Measurements from ENCODE around the gene TFDP2.
A peak's percentile ranks its signal among the peaks of the same experiment; 100 is the strongest.

TFDP2 gene

GRCh38 chr3:142148792-142149672 lies at the start of gene TFDP2:
TFDP2 (minus strand) TSS chr3:142149544; CDS start chr3:142101749, 47,795 bp downstream.
- H3K27me3 ChIP-seq (ENCODE audit: insufficient read depth, low read length, poor library complexity, severe bottlenecking) = no peaks in the 10 kb centered on the region
- peak within 1 kb of the TSS; percentile 77 for H3K9ac ChIP-seq (ENCODE audit: low read depth, low read length, poor library complexity, severe bottlenecking)
- H3F3A ChIP-seq (ENCODE audit: low read depth) = no peaks in the 10 kb centered on the region
- peak within 1 kb of the TSS; percentile 86 for H2AFZ ChIP-seq (ENCODE audit: low read length)
- H3K4me1 ChIP-seq (ENCODE audit: insufficient read depth, low read length, poor library complexity, severe bottlenecking) = peaks cover 33% of the 10 kb centered on the region
- peaks cover 3% of the 10 kb centered on the region for H4K20me1 ChIP-seq (ENCODE audit: insufficient read depth, low read length, poor library complexity, severe bottlenecking)
- peak within 1 kb of the TSS; percentile 82 for H3K4me3 ChIP-seq (ENCODE audit: low read length, poor library complexity, severe bottlenecking)
- TF ChIP-seq CTCF (conservative IDR thresholded peaks at IDR 0.05; ENCODE audit: low read length) (no peak), EZH2phosphoT487 (IDR thresholded peaks at IDR 0.05; ENCODE audit: borderline replicate concordance) (no peak)
- H3K79me2 ChIP-seq (ENCODE audit: insufficient read depth, low read length) = peaks cover 44% of the 10 kb centered on the region
- H3K36me3 ChIP-seq (ENCODE audit: insufficient read depth, low read length) = no peaks in the 10 kb centered on the region
- H3K4me2 ChIP-seq (ENCODE audit: low read depth, low read length, poor library complexity, severe bottlenecking) = peak within 1 kb of the TSS; percentile 86
- H3K9me2 ChIP-seq (replicated peaks; ENCODE audit: low read depth, low read length) = no peaks in the 10 kb centered on the region
- no peaks in the 10 kb centered on the region for H3K9me3 ChIP-seq (ENCODE audit: insufficient read depth, low read depth, low read length)

GRCh38 chr3:142188846-142189245 lies 39.5 kb upstream of the TFDP2 start:
- H3K4me1 ChIP-seq (ENCODE audit: insufficient read depth, low read length, poor library complexity, severe bottlenecking) = no peaks in the 10 kb centered on the region
- TF ChIP-seq EZH2phosphoT487 (IDR thresholded peaks at IDR 0.05; ENCODE audit: borderline replicate concordance) (no peak), CTCF (conservative IDR thresholded peaks at IDR 0.05; ENCODE audit: low read length) (no peak)

GRCh38 chr3:142180761-142181362 lies 31.5 kb upstream of the TFDP2 start:
- Histone ChIP-seq H3K9me3 (ENCODE audit: insufficient read depth, low read depth, low read length) (no peaks in the 10 kb centered on the region), H3K4me3 (ENCODE audit: low read length, poor library complexity, severe bottlenecking) (no peak overlapping the region), H3K36me3 (ENCODE audit: insufficient read depth, low read length) (peaks cover 11% of the 10 kb centered on the region; the same call in 1 of the 2 replicates), H3K4me2 (ENCODE audit: low read depth, low read length, poor library complexity, severe bottlenecking) (no peak overlapping the region), H3K4me1 (ENCODE audit: insufficient read depth, low read length, poor library complexity, severe bottlenecking) (no peaks in the 10 kb centered on the region), H3K9ac (ENCODE audit: low read depth, low read length, poor library complexity, severe bottlenecking) (no peak overlapping the region), H4K20me1 (ENCODE audit: insufficient read depth, low read length, poor library complexity, severe bottlenecking) (no peaks in the 10 kb centered on the region), H3K27me3 (ENCODE audit: insufficient read depth, low read length, poor library complexity, severe bottlenecking) (no peaks in the 10 kb centered on the region), H3K79me2 (ENCODE audit: insufficient read depth, low read length) (no peaks in the 10 kb centered on the region), H3K9me2 (replicated peaks; ENCODE audit: low read depth, low read length) (no peaks in the 10 kb centered on the region), H2AFZ (ENCODE audit: low read length) (no peak overlapping the region), H3F3A (ENCODE audit: low read depth) (peaks cover 1% of the 10 kb centered on the region; the same call in 1 of the 2 replicates)
- no peak for TF ChIP-seq EZH2phosphoT487 (IDR thresholded peaks at IDR 0.05; ENCODE audit: borderline replicate concordance)
- TF ChIP-seq CTCF (conservative IDR thresholded peaks at IDR 0.05; ENCODE audit: low read length) = peak; percentile 78

More at GRCh38 chr3:142188846-142189245, 39.5 kb upstream of the TFDP2 start:
- H3F3A ChIP-seq (ENCODE audit: low read depth) = peaks cover 2% of the 10 kb centered on the region; the same call in 1 of the 2 replicates
- no peak overlapping the region for H3K4me2 ChIP-seq (ENCODE audit: low read depth, low read length, poor library complexity, severe bottlenecking)
- H3K9me2 ChIP-seq (replicated peaks; ENCODE audit: low read depth, low read length) = no peaks in the 10 kb centered on the region
- no peaks in the 10 kb centered on the region for H4K20me1 ChIP-seq (ENCODE audit: insufficient read depth, low read length, poor library complexity, severe bottlenecking)
- H3K27me3 ChIP-seq (ENCODE audit: insufficient read depth, low read length, poor library complexity, severe bottlenecking) = no peaks in the 10 kb centered on the region
- H3K9ac ChIP-seq (ENCODE audit: low read depth, low read length, poor library complexity, severe bottlenecking) = no peak overlapping the region
- no peak overlapping the region for H2AFZ ChIP-seq (ENCODE audit: low read length)
- no peaks in the 10 kb centered on the region for H3K9me3 ChIP-seq (ENCODE audit: insufficient read depth, low read depth, low read length)
- no peak overlapping the region for H3K4me3 ChIP-seq (ENCODE audit: low read length, poor library complexity, severe bottlenecking)
- no peaks in the 10 kb centered on the region for H3K79me2 ChIP-seq (ENCODE audit: insufficient read depth, low read length)
- peaks cover 9% of the 10 kb centered on the region; the same call in 1 of the 2 replicates for H3K36me3 ChIP-seq (ENCODE audit: insufficient read depth, low read length)

All from Loucy (cell line).